Stimulated activated CD4-positive, alpha-beta T cell treated with anti-CD3 and anti-CD28 coated beads, Interleukin-1b, Interleukin-23, amount 100 ng/mL, for 24 hours (primary cell): ENCODE data around the gene POLR3E.
A peak's percentile ranks its signal among the peaks of the same experiment; 100 is the strongest.
"Not testable (repeated sequence)": the region's sequence is repeated elsewhere in the genome, so short reads cannot be mapped to it uniquely, and the experiment has no call there.

Experiments used
- DNase-seq, 4 experiments: peaks; one replicate each; pipeline ENCODE4 v3.0.0-alpha.2; 2020; ENCODE audit warnings: low read depth in 4 of 4, low spot score in 1 of 4

The POLR3E gene

GRCh38 chr16:22360963-22361659 is 63.9 kb downstream of the POLR3E start:
- no peak for DNase-seq

GRCh38 chr16:22364241-22364640 is 67.0 kb downstream of the POLR3E start:
- DNase-seq, result no peak

- DNase-seq, result no peak
Observed at GRCh38 chr16:22366371-22366770, 69.2 kb downstream of the POLR3E start.

- DNase-seq, result no peak
Observed at GRCh38 chr16:22366889-22367288, 69.7 kb downstream of the POLR3E start.

GRCh38 chr16:22368200-22368826 is 71.1 kb downstream of the POLR3E start:
- DNase-seq, result not testable (repeated sequence)

GRCh38 chr16:22369221-22369811 is 72.1 kb downstream of the POLR3E start:
- DNase-seq, result no peak

- DNase-seq, result no peak
Observed at GRCh38 chr16:22370038-22370820, 73.0 kb downstream of the POLR3E start.

GRCh38 chr16:22372882-22373661 is 75.9 kb downstream of the POLR3E start:
- no peak for DNase-seq

- peak in 2 of 4 experiments; percentile 22 to 23 for DNase-seq
Observed at GRCh38 chr16:22373662-22374310, 76.6 kb downstream of the POLR3E start.

GRCh38 chr16:22374311-22375116 is 77.3 kb downstream of the POLR3E start, which contains the start of gene CDR2:
CDR2 (minus strand) TSS chr16:22374619; CDS start chr16:22374309, 310 bp downstream.
- DNase-seq, result peak; percentile 89 to 97 (median 94)

- DNase-seq, result no peak
Observed at GRCh38 chr16:22375117-22375962, 78.1 kb downstream of the POLR3E start.

- no peak for DNase-seq
Observed at GRCh38 chr16:22375963-22376640, 78.9 kb downstream of the POLR3E start.

- DNase-seq, result no peak
Observed at GRCh38 chr16:22379656-22380055, 82.4 kb downstream of the POLR3E start.

GRCh38 chr16:22380529-22380928 is 83.3 kb downstream of the POLR3E start:
- DNase-seq, result no peak

GRCh38 chr16:22381392-22381791 is 84.2 kb downstream of the POLR3E start:
- no peak for DNase-seq

- no peak for DNase-seq
Observed at GRCh38 chr16:22383827-22384226, 86.6 kb downstream of the POLR3E start.
